Activated CD4-positive, alpha-beta memory T cell treated with anti-CD3 and anti-CD28 coated beads for 36 hours (primary cell): ENCODE results near the gene TLDC2. TPM values are rescaled to one million over a fixed set of nuclear protein-coding genes. Genes with fewer than 3 reads are reported as not detected.
A peak's percentile ranks its signal among the peaks of the same experiment; 100 is the strongest.

Source experiments
- CTCF ChIA-PET: fragments of 350-600 bp; sonication (Branson Sonifier 250); formaldehyde crosslinking; loops from one replicate; lab custom pipeline; 2021; ENCODE audit warnings: antibody characterized with exemption, inconsistent platforms; lab: Charles Lee
- POLR2A ChIA-PET: fragments of 350-600 bp; sonication (Branson Sonifier 250); formaldehyde crosslinking; loops from one replicate; lab custom pipeline; 2021; ENCODE audit warnings: antibody characterized with exemption; lab: Charles Lee
- DNase-seq: peaks from one replicate; pipeline ENCODE4 v3.0.0-alpha.2; 2020
- H3K27ac Mint-ChIP-seq: one replicate; pipeline ENCODE4 v1.8.0; 2021; ENCODE audit warnings: mixed read lengths
- H3K27me3 Mint-ChIP-seq: one replicate; pipeline ENCODE4 v1.8.0; 2021; ENCODE audit warnings: mixed read lengths
- H3K36me3 Mint-ChIP-seq: one replicate; pipeline ENCODE4 v1.8.0; 2021; ENCODE audit warnings: mixed read lengths
- H3K4me1 Mint-ChIP-seq: one replicate; pipeline ENCODE4 v1.8.0; 2021; ENCODE audit warnings: low read depth, mixed read lengths
- H3K4me3 Mint-ChIP-seq: one replicate; pipeline ENCODE4 v1.8.0; 2021; ENCODE audit warnings: mild to moderate bottlenecking, mixed read lengths
- H3K9me3 Mint-ChIP-seq: one replicate; pipeline ENCODE4 v1.8.0; 2021; ENCODE audit warnings: mixed read lengths
- intact Hi-C: fragments of 100-400 bp; cut with micrococcal nuclease; formaldehyde crosslinking; loops from one replicate; pipeline ENCODE4 v1.15.1; 2023
- total RNA-seq, 2 experiments: library from RNA; stranded (reverse); gene quantifications; one replicate each; pipeline ENCODE4 v1.2.3, GENCODE V29; 2021

TLDC2 gene
- total RNA-seq, 2 experiments from 2014 or later = not detected

DNA sequence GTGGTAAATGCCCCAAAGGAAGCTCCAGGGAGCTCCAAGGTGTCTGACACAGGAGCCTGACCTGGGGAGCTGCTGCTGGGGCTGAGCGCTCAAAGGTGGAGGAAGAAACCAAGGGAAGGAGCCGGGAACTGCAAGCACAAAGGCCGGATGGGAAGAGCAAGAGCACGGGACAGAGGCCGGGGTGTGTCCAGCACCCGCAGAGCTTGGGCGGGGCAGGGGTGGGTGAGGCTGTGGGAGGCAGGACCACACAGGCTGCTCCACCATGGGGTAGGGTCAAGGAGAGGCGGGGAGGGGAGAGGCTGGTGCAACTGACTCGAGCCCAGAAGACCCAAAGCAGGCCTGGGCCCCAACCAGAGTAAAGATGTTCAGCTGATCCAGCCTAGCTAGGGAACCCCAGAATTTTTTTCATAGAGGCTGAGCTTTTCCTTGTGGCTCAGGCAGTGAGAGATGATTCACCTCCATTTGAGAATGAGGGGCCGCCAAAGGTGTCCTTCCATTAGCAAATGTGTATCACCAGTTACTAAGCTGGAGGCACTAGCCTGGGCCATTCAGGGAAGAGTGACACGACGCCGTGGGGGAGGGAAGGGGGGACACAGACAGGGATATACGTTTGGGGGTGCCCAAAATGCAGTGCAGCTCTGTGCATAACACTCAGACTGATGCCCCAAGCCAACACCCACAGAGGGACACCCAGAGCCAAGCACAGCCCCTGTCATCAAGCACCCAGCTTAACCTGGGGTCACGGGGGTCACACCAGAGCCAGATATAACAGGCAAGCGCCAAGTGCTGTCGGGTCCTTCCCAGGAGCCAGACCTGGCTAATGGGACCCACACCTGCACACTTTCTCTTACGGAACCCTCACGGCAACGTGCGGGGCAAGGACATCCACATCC lies 21.3 kb upstream of the TLDC2 start:
- Mint-ChIP-seq H3K36me3 (no peaks in the 10 kb centered on the region), H3K27me3 (no peaks in the 10 kb centered on the region), H3K9me3 (peaks cover 4% of the 10 kb centered on the region), H3K27ac (no peak overlapping the region), H3K4me3 (no peak overlapping the region), H3K4me1 (peaks cover 15% of the 10 kb centered on the region)
- intact Hi-C loops = no loop called here
- ChIA-PET CTCF (interaction anchor here (1.3 to 2.1 kb wide), 3 partner anchors 10 to 46 kb away, joined by 4 to 5 read pairs (median 5); no protein-coding TSS in a partner anchor), POLR2A (no interaction called here)
- DNase-seq = no peak

DNA sequence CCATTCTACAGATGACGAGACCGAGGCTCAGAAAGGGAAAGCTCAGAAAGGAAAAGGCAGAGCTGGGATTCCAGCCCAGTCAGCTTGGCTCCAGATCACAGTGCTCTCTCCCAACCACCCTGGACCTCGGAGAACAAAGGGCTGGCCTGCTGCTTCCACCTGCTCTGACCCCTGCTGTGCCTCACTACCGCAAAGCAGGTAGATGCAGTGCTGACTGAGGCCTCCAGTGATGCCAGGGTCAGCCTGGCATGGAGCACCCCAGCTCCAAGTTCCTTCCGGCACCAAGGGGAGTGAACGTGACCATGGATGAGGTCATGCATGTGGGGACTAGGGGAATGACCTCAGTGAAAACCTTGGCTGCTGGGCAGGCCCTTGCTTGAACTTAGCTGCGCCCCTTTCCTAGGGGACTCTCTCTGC lies 20.7 kb upstream of the TLDC2 start:
- no peak overlapping the region for H3K4me3 Mint-ChIP-seq
- no peaks in the 10 kb centered on the region for H3K36me3 Mint-ChIP-seq
- H3K9me3 Mint-ChIP-seq = peaks cover 4% of the 10 kb centered on the region
- H3K4me1 Mint-ChIP-seq = peaks cover 15% of the 10 kb centered on the region
- intact Hi-C loops = no loop called here
- DNase-seq = no peak
- CTCF ChIA-PET = interaction anchor here (1.3 to 2.1 kb wide), 3 partner anchors 9 to 47 kb away, joined by 4 to 5 read pairs (median 5); no protein-coding TSS in a partner anchor
- H3K27ac Mint-ChIP-seq = no peak overlapping the region
- H3K27me3 Mint-ChIP-seq = no peaks in the 10 kb centered on the region
- POLR2A ChIA-PET = no interaction called here

DNA sequence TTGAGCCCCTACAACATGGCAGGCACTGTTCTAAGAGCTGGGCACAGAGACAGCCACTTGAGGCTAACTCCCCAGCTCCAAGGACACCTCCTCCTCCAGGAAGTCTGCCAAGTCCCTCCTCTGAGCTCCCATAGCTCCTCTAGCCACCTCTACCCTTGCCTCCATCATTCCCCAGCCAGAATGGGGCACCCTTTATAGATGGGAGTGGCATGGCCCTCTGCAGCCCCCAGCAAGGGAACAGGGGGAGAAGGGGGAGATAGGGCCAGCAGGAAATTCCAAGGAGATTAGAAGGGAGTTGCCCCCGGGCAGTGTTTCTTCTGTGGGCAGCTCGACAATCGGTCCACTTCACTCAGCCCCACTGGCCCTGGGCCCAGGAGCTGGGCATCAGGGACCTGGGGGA lies 19.7 kb upstream of the TLDC2 start:
- Mint-ChIP-seq H3K27me3 (no peaks in the 10 kb centered on the region), H3K9me3 (no peaks in the 10 kb centered on the region), H3K27ac (no peak overlapping the region), H3K4me3 (no peak overlapping the region), H3K4me1 (peaks cover 15% of the 10 kb centered on the region), H3K36me3 (no peaks in the 10 kb centered on the region)
- POLR2A ChIA-PET = no interaction called here
- CTCF ChIA-PET = interaction anchor here (1.0 to 1.8 kb wide), 2 partner anchors 19 to 21 kb away, joined by 4 read pairs; no protein-coding TSS in a partner anchor
- DNase-seq = no peak
- intact Hi-C loops = no loop called here

DNA sequence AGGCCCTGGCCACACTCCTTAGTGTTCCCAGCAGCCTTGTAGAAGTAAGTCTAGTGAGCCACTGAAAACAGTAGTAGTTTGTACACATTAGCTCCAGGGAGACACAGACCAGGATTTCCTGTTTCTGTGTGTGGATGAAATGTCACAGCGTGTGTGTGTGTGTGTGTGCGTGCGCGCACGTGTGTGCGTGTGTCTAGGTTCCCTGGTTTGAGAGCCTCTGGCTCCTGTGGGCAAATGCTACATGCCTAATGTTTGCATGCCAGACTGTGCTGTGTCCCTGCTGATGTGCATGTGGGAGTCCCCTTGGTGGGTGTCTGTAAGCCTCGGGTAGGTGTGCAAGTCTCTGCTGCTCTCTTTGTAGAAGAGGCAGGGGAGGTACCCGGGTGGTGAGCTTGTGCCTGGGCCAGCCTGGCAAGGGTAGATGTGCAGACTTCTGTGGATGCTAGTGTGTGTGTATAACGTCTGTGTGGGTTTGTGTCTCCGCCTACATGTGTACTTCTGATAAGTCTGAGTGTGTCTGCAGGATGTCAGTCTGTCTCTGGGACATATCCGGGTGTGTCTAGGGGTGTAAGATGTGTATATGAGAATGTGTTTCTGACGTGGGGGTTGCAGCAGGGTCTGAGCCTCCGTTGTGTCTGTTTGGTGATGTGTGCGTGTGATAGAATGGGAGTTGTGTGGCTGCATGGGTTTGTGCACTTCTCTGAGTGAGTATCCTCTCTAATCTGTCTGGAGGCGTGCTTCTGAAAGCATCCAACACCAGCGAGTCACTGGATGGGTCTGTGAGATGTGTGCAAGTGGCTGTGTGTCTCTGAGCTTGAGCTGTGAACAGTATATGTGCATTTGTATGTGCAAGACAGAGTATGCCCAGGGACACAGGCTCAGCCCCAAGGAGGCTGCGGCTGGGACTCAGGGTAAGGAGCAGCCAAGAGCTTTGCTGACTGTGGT lies 19.0 kb upstream of the TLDC2 start:
- Mint-ChIP-seq H3K27ac (no peak overlapping the region), H3K27me3 (peaks cover 5% of the 10 kb centered on the region)

DNA sequence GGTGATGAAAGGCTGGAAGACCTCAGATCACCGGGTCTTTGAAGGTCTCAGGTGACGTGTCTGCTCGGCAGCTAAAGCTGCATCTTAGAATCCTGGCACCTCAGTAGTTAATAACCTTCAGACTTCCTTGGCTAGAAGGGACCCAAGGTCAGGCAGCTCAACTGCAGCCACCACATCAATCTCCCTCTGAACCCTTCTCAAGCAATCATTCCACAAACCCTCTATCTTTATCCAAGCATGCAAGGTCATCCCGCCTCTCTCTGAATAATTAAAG lies 16.7 kb upstream of the TLDC2 start:
- Mint-ChIP-seq H3K36me3 (no peaks in the 10 kb centered on the region), H3K27ac (no peak overlapping the region), H3K27me3 (peaks cover 7% of the 10 kb centered on the region), H3K9me3 (no peaks in the 10 kb centered on the region), H3K4me1 (peaks cover 15% of the 10 kb centered on the region), H3K4me3 (no peak overlapping the region)
- no peak for DNase-seq
- ChIA-PET POLR2A (no interaction called here), CTCF (interaction anchor here (0.8 to 1.0 kb wide), 2 partner anchors 23 to 51 kb away, joined by 3 to 4 read pairs; no protein-coding TSS in a partner anchor)
- intact Hi-C loops = no loop called here

More for the DNA sequence above, 19.0 kb upstream of the TLDC2 start:
- CTCF ChIA-PET = interaction anchor here (1.0 to 1.8 kb wide), 2 partner anchors 20 to 22 kb away, joined by 4 read pairs; no protein-coding TSS in a partner anchor
- Mint-ChIP-seq H3K36me3 (no peaks in the 10 kb centered on the region), H3K9me3 (no peaks in the 10 kb centered on the region), H3K4me1 (peaks cover 15% of the 10 kb centered on the region), H3K4me3 (no peak overlapping the region)
- POLR2A ChIA-PET = no interaction called here
- DNase-seq = peak; percentile 50
- intact Hi-C loops = no loop called here

DNA sequence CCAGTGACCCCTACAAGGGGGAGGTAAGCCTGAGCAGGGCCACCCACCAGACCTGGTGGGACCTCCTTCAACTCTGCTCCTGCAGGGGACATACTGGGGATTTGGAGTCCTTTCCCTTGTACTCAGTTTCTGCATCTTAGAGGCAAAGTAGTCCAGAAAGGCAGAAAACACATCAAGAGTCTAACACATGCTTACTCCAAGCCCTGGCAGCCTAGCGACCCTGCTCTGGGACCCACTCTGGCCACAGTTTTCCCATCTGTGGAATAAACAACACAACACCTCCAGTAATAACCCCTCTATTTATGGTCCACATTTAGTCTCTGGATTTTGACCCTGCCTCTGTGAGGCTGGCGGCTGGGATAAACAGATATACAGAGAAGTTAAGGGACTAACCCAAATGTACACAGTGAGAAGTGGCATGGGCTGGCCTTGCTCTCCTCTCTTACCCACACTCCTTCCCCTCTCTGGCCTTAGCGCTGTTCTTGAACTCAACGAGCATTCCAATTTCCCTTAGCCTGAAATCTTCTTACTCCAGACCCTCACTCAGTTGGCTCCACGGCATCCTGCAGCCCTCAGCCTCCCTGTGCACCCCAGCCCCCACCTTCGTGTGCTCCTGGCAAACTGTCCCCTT lies 16.1 kb upstream of the TLDC2 start:
- H3K27ac Mint-ChIP-seq = no peak overlapping the region
- CTCF ChIA-PET = interaction anchor here (1.0 kb wide), 1 partner anchor 51 kb away, joined by 4 read pairs; no protein-coding TSS in a partner anchor
- no peaks in the 10 kb centered on the region for H3K9me3 Mint-ChIP-seq
- no peak for DNase-seq
- H3K4me3 Mint-ChIP-seq = no peak overlapping the region
- no peaks in the 10 kb centered on the region for H3K36me3 Mint-ChIP-seq
- POLR2A ChIA-PET = no interaction called here
- peaks cover 8% of the 10 kb centered on the region for H3K27me3 Mint-ChIP-seq
- peaks cover 16% of the 10 kb centered on the region for H3K4me1 Mint-ChIP-seq
- intact Hi-C loops = no loop called here

DNA sequence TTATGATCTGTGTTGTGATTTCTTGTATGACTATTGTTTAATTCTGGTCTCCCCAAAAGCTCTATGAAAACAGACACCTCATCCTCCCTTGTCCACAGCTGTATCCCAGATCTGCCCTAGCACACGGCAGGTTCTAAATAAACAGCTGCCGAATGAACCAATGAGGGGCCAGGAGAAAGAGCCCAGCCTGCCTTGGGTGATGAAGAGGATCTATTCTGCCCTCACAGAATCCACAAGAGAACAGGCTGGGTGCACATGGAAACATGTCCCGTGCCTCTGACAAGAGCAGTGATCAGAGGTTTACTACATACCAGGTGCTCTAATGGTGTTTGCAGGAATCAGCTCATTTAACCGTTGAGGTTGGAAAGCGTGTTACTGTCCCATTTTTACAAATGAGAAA lies 15.6 kb upstream of the TLDC2 start:
- Mint-ChIP-seq H3K36me3 (no peaks in the 10 kb centered on the region), H3K4me1 (peaks cover 17% of the 10 kb centered on the region), H3K27ac (no peak overlapping the region), H3K9me3 (no peaks in the 10 kb centered on the region), H3K4me3 (no peak overlapping the region), H3K27me3 (peaks cover 13% of the 10 kb centered on the region)
- CTCF ChIA-PET = no interaction called here
- intact Hi-C loops = no loop called here
- POLR2A ChIA-PET = no interaction called here
- DNase-seq = no peak

DNA sequence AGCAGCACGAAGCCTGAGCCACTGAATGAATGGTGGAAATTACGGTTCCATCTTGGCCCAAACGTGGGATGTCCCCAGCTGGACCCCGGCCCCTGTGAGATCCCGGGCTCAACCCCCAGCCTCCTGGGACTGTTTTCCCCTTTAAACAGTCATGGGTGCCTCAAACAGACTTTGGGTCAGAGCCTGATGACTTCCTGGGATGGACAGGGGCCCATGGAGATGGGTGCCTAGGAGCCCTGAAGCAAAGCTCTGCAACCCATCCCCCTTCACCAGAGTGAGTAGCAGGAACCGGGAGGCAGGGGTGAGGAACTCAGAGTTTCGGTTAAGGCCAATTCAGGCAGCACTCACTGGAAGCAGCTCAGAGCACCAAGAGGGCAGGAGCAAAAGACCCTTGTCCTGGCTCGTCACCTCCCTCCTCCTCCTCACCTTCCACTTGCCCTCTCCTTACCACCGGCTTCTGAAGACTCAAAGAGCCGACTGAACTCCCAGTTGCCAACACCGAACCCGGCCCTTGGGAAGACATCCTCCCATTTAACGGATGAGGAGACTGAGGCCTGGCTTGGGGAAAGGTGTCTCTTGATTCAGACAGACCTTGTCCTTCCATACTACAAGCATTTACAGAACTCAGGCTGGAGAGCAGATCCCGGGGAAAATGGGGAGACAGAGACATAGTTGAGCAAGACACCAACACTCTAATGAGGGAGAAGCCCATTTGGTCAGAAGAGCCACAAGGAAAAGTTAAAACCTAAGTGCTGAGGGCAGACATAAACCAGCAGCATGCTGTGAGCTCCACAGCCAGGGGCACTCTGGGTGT lies 14.9 kb upstream of the TLDC2 start:
- Mint-ChIP-seq H3K4me3 (no peak overlapping the region), H3K36me3 (no peaks in the 10 kb centered on the region), H3K4me1 (peaks cover 15% of the 10 kb centered on the region), H3K27ac (no peak overlapping the region), H3K9me3 (no peaks in the 10 kb centered on the region), H3K27me3 (peaks cover 18% of the 10 kb centered on the region)
- POLR2A ChIA-PET = interaction anchor here (0.5 kb wide), 1 partner anchor 1148 kb away, joined by 3 read pairs; no protein-coding TSS in a partner anchor
- intact Hi-C loops = no loop called here
- DNase-seq = no peak
- CTCF ChIA-PET = no interaction called here

DNA sequence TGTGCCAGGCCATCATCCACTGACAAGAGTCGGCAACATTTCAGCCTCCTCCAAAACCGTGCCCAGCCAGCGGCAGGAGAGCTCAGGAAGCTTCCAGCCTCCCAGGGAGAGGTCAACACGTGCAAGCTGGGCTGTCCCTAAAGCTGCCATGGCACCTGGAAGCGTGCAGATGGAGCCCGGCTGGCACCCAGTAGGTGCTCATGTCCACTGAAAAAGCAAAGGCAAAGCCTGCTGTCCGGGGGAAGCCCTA lies 14.4 kb upstream of the TLDC2 start:
- Mint-ChIP-seq H3K4me1 (peaks cover 10% of the 10 kb centered on the region), H3K27ac (no peak overlapping the region), H3K9me3 (no peaks in the 10 kb centered on the region), H3K27me3 (peaks cover 22% of the 10 kb centered on the region), H3K36me3 (no peaks in the 10 kb centered on the region), H3K4me3 (no peak overlapping the region)
- POLR2A ChIA-PET = interaction anchor here (0.5 kb wide), 1 partner anchor 1149 kb away, joined by 3 read pairs; no protein-coding TSS in a partner anchor
- no peak for DNase-seq
- intact Hi-C loops = no loop called here
- CTCF ChIA-PET = no interaction called here

DNA sequence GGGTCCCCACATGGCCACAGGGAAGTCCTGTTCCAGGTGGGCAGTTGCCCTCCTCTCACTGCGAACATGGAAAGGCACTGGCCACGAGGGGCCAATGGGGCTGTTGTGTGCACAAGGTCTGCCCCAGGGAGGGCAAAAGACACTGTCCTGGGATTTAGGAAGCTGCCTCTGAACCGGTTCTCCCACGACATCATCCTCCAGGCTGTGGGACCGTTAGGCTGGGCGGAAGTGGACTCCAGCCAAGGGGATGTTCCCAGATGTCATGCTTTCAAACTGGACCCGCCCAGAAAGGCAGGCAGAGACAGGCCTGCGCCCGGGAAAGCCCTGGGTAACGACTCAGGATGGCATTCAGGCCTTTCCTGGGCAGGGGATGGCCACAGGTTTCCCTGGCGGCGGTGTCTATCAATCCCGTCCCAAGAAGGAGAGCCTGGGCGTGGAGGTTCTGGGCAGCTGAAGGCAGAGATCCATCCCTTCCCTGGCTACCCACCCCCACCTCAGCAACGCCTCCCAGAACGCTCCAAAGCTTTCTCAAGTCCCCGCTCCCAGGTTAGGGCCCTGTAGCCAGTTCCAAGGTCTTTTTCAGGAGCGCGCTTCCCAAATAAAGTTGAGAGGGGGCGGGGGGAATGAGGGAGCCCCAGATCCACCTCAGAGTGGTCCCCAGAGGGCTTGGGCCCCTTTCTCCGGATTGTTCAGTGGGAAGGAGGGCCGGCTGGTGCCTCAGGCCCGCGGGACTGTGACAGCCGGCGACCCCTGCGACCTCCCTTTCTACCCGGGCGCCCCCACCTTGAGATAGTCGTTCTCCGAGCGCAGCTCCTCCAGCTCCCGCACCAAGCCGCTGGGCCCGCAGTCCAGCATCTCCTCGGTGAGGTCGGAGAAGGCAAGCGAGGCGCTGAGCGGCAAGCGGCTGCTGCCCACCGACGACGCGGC lies 13.8 kb upstream of the TLDC2 start:
- no peak for DNase-seq
- intact Hi-C loops = no loop called here
- H3K27ac Mint-ChIP-seq = no peak overlapping the region
- CTCF ChIA-PET = interaction anchor here (0.5 kb wide), 1 partner anchor 86 kb away, joined by 3 read pairs; no protein-coding TSS in a partner anchor
- no peaks in the 10 kb centered on the region for H3K9me3 Mint-ChIP-seq
- H3K27me3 Mint-ChIP-seq = peaks cover 23% of the 10 kb centered on the region
- H3K4me3 Mint-ChIP-seq = peak overlapping the region; percentile 24
- POLR2A ChIA-PET = no interaction called here
- peaks cover 5% of the 10 kb centered on the region for H3K4me1 Mint-ChIP-seq
- no peaks in the 10 kb centered on the region for H3K36me3 Mint-ChIP-seq
